HuH-7.5 (cell line): Measurements from ENCODE around the gene IL13RA2.

Experiments
- DNase-seq: peaks from one replicate; pipeline ENCODE4 v3.0.0; 2011; ENCODE audit warnings: low spot score

The IL13RA2 gene

GRCh38 chrX:115017455-115017854 lies at the start of gene IL13RA2:
Gene IL13RA2 (minus strand): TSS chrX:115017616. CDS start chrX:115017269, 347 bp downstream.
- no peak for DNase-seq

GRCh38 chrX:115065304-115065703 lies 47.9 kb upstream of the IL13RA2 start:
- DNase-seq, result no peak

- no peak for DNase-seq
Observed at GRCh38 chrX:115060013-115060412, 42.6 kb upstream of the IL13RA2 start.

GRCh38 chrX:115058276-115058675 lies 40.9 kb upstream of the IL13RA2 start:
- no peak for DNase-seq

- DNase-seq, result no peak
Observed at GRCh38 chrX:115054876-115055275, 37.5 kb upstream of the IL13RA2 start.

GRCh38 chrX:115053223-115053622 lies 35.8 kb upstream of the IL13RA2 start:
- DNase-seq, result no peak

- no peak for DNase-seq
Observed at GRCh38 chrX:115047715-115048114, 30.3 kb upstream of the IL13RA2 start.

GRCh38 chrX:115047181-115047580 lies 29.8 kb upstream of the IL13RA2 start:
- DNase-seq, result no peak

- DNase-seq, result no peak
Observed at GRCh38 chrX:115040417-115040816, 23.0 kb upstream of the IL13RA2 start.

GRCh38 chrX:115038406-115038805 lies 21.0 kb upstream of the IL13RA2 start:
- no peak for DNase-seq

- DNase-seq, result no peak
Observed at GRCh38 chrX:115036029-115036428, 18.6 kb upstream of the IL13RA2 start.

GRCh38 chrX:115031989-115032388 lies 14.6 kb upstream of the IL13RA2 start:
- DNase-seq, result no peak

GRCh38 chrX:115030625-115031024 lies 13.2 kb upstream of the IL13RA2 start:
- no peak for DNase-seq

- DNase-seq, result no peak
Observed at GRCh38 chrX:115029869-115030570, 12.6 kb upstream of the IL13RA2 start.

GRCh38 chrX:115029440-115029839 lies 12.0 kb upstream of the IL13RA2 start:
- no peak for DNase-seq

GRCh38 chrX:115023811-115024210 lies 6.4 kb upstream of the IL13RA2 start:
- DNase-seq, result no peak

- DNase-seq, result no peak
Observed at GRCh38 chrX:115023139-115023538, 5.7 kb upstream of the IL13RA2 start.

GRCh38 chrX:115021121-115021520 lies 3.7 kb upstream of the IL13RA2 start:
- DNase-seq, result no peak

- DNase-seq, result no peak
Observed at GRCh38 chrX:115018944-115019343, 1.5 kb upstream of the IL13RA2 start.

- no peak for DNase-seq
Observed at GRCh38 chrX:115018040-115018647, 728 bp upstream of the IL13RA2 start.

GRCh38 chrX:115013705-115014104 lies 3.7 kb downstream of the IL13RA2 start:
- no peak for DNase-seq

- no peak for DNase-seq
Observed at GRCh38 chrX:115011428-115011827, 6.0 kb downstream of the IL13RA2 start.

GRCh38 chrX:114999906-115000305 lies 17.5 kb downstream of the IL13RA2 start:
- no peak for DNase-seq

GRCh38 chrX:114997779-114998178 lies 19.6 kb downstream of the IL13RA2 start:
- DNase-seq, result no peak
